ENCODE results near the gene IL5RA. TPM values are rescaled to one million over a fixed set of nuclear protein-coding genes. Genes with fewer than 3 reads are reported as not detected.

Gene IL5RA
- total and polyA plus RNA-seq, 3 experiments from 2014 or later = 0.16 to 0.73 (median 0.70) TPM

DNA sequence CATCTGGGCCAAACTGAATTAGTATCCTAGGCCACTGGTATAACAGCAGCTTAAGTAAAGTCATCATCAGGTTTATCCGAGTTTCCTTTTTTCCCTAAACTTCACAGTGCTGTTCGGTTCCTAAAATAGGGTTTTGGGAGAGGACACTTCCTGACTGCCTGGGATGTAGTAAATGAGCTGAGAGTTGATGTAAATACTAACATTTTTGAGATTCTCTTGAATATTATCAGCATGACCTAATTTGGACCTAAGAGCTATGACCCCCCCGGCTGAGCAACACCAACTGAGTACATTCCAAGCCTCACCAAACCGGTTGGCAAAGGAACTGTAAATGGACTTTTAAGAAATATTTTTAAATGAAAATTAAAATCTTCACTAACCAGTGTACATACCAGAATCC, 78.8 kb downstream of the IL5RA start:
- ChIA-PET CTCF (no interaction called here), POLR2A (no interaction called here)
- no peak overlapping the region for H3K27ac ChIP-seq (ENCODE audit: low read depth, low read length)
- no peaks in the 10 kb centered on the region for H3K9me3 Mint-ChIP-seq
- no peak for DNase-seq
- H3K4me1 ChIP-seq (ENCODE audit: insufficient read depth, low read length) = no peaks in the 10 kb centered on the region
- no peak overlapping the region for H3K4me3 ChIP-seq (ENCODE audit: low read length)
- H3K27me3 Mint-ChIP-seq = peaks cover 0 to 8% of the 10 kb centered on the region in 2 donors
- H3K27ac Mint-ChIP-seq = no peak overlapping the region
- H3K36me3 Mint-ChIP-seq = no peaks in the 10 kb centered on the region
- H3K36me3 ChIP-seq (ENCODE audit: insufficient read depth, low read length) = no peaks in the 10 kb centered on the region
- no peak overlapping the region for H3K4me3 Mint-ChIP-seq
- peaks cover 9 to 18% (median 15%) of the 10 kb centered on the region in 3 donors for H3K4me1 Mint-ChIP-seq
- no peaks in the 10 kb centered on the region for H3K27me3 ChIP-seq (ENCODE audit: insufficient read depth, low read length, poor library complexity, severe bottlenecking)
- no peaks in the 10 kb centered on the region for H3K9me3 ChIP-seq (ENCODE audit: low read length)

- Histone ChIP-seq H3K9me3 (ENCODE audit: low read length) (no peaks in the 10 kb centered on the region), H3K27ac (ENCODE audit: low read depth, low read length) (no peak overlapping the region), H3K27me3 (ENCODE audit: insufficient read depth, low read length, poor library complexity, severe bottlenecking) (no peaks in the 10 kb centered on the region), H3K4me1 (ENCODE audit: insufficient read depth, low read length) (no peaks in the 10 kb centered on the region), H3K4me3 (ENCODE audit: low read length) (no peak overlapping the region), H3K36me3 (ENCODE audit: insufficient read depth, low read length) (no peaks in the 10 kb centered on the region)
- DNase-seq = peak in 2 of 5 donors; percentile 27 to 33
- ChIA-PET POLR2A (no interaction called here), CTCF (no interaction called here)
- H3K27ac Mint-ChIP-seq = peak overlapping the region in 2 of 8 donors; percentile 25 to 35
- peak overlapping the region; percentile 21 to 80 (median 49) for H3K4me3 Mint-ChIP-seq
- no peaks in the 10 kb centered on the region for H3K9me3 Mint-ChIP-seq
- peaks cover 9 to 18% (median 15%) of the 10 kb centered on the region in 3 donors for H3K4me1 Mint-ChIP-seq
- no peaks in the 10 kb centered on the region for H3K36me3 Mint-ChIP-seq
- peaks cover 0 to 3% of the 10 kb centered on the region in 2 donors for H3K27me3 Mint-ChIP-seq
Observed at GRCh38 chr3:3027976-3028567, 82.1 kb downstream of the IL5RA start.

DNA sequence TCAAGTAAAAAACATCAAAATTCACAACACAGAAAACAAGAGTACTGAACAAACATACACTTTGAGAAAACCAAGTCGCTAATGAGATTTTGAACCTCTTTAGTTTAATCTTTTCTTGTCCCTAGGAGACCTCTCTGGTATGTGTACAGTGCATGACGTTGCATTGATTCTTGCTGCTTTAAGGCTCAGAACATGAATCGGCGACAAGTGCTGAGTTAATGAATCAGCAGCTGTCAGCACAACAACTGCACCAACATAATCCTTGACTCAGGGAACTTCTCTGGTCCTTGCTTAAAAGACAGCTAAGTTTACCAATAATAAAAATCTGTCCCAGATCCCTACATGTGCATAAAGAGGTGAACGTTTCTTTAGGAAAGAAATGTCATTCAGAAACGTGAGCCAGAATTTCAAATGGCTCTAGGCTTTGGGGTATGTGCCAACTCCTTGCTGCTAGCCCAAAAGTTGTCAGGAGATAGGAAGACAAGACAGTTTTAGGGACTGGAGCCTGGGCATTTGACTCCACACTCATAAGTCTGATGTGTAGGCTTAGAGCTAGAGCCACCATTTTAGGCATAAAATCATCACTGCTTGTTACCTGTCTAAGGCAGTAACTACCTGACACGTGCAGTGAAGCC, 86.9 kb downstream of the IL5RA start:
- Histone ChIP-seq H3K9me3 (ENCODE audit: low read length) (no peaks in the 10 kb centered on the region), H3K4me3 (ENCODE audit: low read length) (no peak overlapping the region), H3K27me3 (ENCODE audit: insufficient read depth, low read length, poor library complexity, severe bottlenecking) (no peaks in the 10 kb centered on the region), H3K36me3 (ENCODE audit: insufficient read depth, low read length) (no peaks in the 10 kb centered on the region), H3K4me1 (ENCODE audit: insufficient read depth, low read length) (no peaks in the 10 kb centered on the region), H3K27ac (ENCODE audit: low read depth, low read length) (no peak overlapping the region)
- Mint-ChIP-seq H3K4me3 (no peak overlapping the region), H3K27me3 (peaks cover 2 to 19% of the 10 kb centered on the region in 2 donors), H3K9me3 (no peaks in the 10 kb centered on the region), H3K27ac (no peak overlapping the region), H3K4me1 (peaks cover 5 to 11% (median 9%) of the 10 kb centered on the region in 3 donors), H3K36me3 (no peaks in the 10 kb centered on the region)
- DNase-seq = no peak
- ChIA-PET POLR2A (no interaction called here), CTCF (no interaction called here)

- Histone ChIP-seq H3K9me3 (ENCODE audit: low read length) (no peaks in the 10 kb centered on the region), H3K27ac (ENCODE audit: low read depth, low read length) (no peak overlapping the region), H3K27me3 (ENCODE audit: insufficient read depth, low read length, poor library complexity, severe bottlenecking) (no peaks in the 10 kb centered on the region), H3K4me1 (ENCODE audit: insufficient read depth, low read length) (no peaks in the 10 kb centered on the region), H3K36me3 (ENCODE audit: insufficient read depth, low read length) (no peaks in the 10 kb centered on the region), H3K4me3 (ENCODE audit: low read length) (no peak overlapping the region)
- POLR2A ChIA-PET = no interaction called here
- Mint-ChIP-seq H3K27ac (no peak overlapping the region), H3K27me3 (peaks cover 2 to 35% of the 10 kb centered on the region in 2 donors), H3K4me1 (no peaks in the 10 kb centered on the region), H3K4me3 (no peak overlapping the region), H3K9me3 (no peaks in the 10 kb centered on the region), H3K36me3 (no peaks in the 10 kb centered on the region)
- no peak for DNase-seq
- CTCF ChIA-PET = no interaction called here
Observed at GRCh38 chr3:3020209-3020608, 90.0 kb downstream of the IL5RA start.

Other genes with a start within 250 kb of the IL5RA start
- gene TRNT1, start 16.6 kb upstream of the IL5RA start, total RNA-seq = 10 to 100 TPM; 58.9 to 60.2 TPM
- 20.4 TPM for gene TRNT1, start 16.6 kb upstream of the IL5RA start, polyA plus RNA-seq
- gene CRBN, start 69.3 kb upstream of the IL5RA start, total RNA-seq = 10 to 100 TPM; 41.7 to 47.8 TPM
- 156 TPM for gene CRBN, start 69.3 kb upstream of the IL5RA start, polyA plus RNA-seq

All from CD8-positive, alpha-beta memory T cell (primary cell).